Endothelial cell of umbilical vein (primary cell): ENCODE results near the gene CD81.

Experiments
- CTCF ChIP-seq, 2 donors: IDR thresholded peaks; 1 replicate in 1 of 2; 2 replicates in 1 of 2; pipeline ENCODE4 v1.5.1; 2011; ENCODE audit warnings: low read length in 2 of 2, mild to moderate bottlenecking in 2 of 2, moderate library complexity in 2 of 2, control low read depth in 1 of 2, inconsistent platforms in 1 of 2, low read depth in 1 of 2; ENCODE audit not compliant: insufficient read depth in 1 of 2; ENCODE audit errors: extremely low read depth in 1 of 2
- EZH2 ChIP-seq: IDR thresholded peaks from 2 replicates; pipeline ENCODE4 v1.6.1; 2012; ENCODE audit warnings: borderline replicate concordance, low read depth, mild to moderate bottlenecking, moderate library complexity, low read length, inconsistent platforms; ENCODE audit not compliant: severe bottlenecking
- FOS ChIP-seq: IDR thresholded peaks from 2 replicates; pipeline ENCODE4 v1.6.1; 2011; ENCODE audit warnings: mild to moderate bottlenecking, low read length, moderate library complexity, borderline replicate concordance; ENCODE audit not compliant: insufficient read depth
- GATA2 ChIP-seq: IDR thresholded peaks from 2 replicates; pipeline ENCODE4 v1.7.0; 2011; ENCODE audit warnings: low read depth, mild to moderate bottlenecking, moderate library complexity, mixed read lengths, low read length; ENCODE audit not compliant: insufficient read length, insufficient read depth
- JUN ChIP-seq: IDR thresholded peaks from 2 replicates; pipeline ENCODE4 v1.6.1; 2011; ENCODE audit warnings: borderline replicate concordance, low read depth; ENCODE audit not compliant: insufficient read length, insufficient read depth
- MYC ChIP-seq: IDR thresholded peaks from one replicate; pipeline ENCODE4 v1.6.1; 2011; ENCODE audit warnings: mild to moderate bottlenecking, low read depth, low read length
- POLR2A ChIP-seq: IDR thresholded peaks from 2 replicates; pipeline ENCODE4 v1.6.1; 2012; ENCODE audit warnings: low read depth, mild to moderate bottlenecking, control low read depth, low read length
- POLR2AphosphoS5 ChIP-seq: IDR thresholded peaks from 2 replicates; pipeline ENCODE4 v1.6.1; 2012; ENCODE audit warnings: low read depth, mild to moderate bottlenecking, control low read depth, low read length, moderate library complexity; ENCODE audit not compliant: insufficient read depth
- TF ChIP-seq, protein P1 (sequence below): IDR thresholded peaks from 2 replicates; pipeline ENCODE4 v1.6.1; 2011; ENCODE audit not compliant: insufficient read depth, insufficient read length

- TF ChIP-seq GATA2 (no peak), POLR2A (no peak), CTCF (IDR thresholded peaks at IDR 0.05; ENCODE audit: extremely low read depth in 1 of 2, insufficient read depth in 1 of 2, low read depth in 1 of 2, low read length in 2 of 2) (no peak), EZH2 (no peak), POLR2AphosphoS5 (no peak), JUN (no peak), FOS (no peak), MYC (no peak)
- TF ChIP-seq, protein P1, sequence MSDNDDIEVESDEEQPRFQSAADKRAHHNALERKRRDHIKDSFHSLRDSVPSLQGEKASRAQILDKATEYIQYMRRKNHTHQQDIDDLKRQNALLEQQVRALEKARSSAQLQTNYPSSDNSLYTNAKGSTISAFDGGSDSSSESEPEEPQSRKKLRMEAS, result no peak
Measured at GRCh38 chr11:2351701-2352100, 25.4 kb upstream of the CD81 start.
